KOPT-K1 (cell line): ENCODE data around the gene FYTTD1.
"Not testable (repeated sequence)": the region's sequence is repeated elsewhere in the genome, so short reads cannot be mapped to it uniquely, and the experiment has no call there.

Source experiments
- H3K27ac ChIP-seq: fragments of 200-600 bp; sonication (generic); 2 replicates; pipeline ENCODE4 v1.5.1; 2016; ENCODE audit warnings: antibody characterized with exemption, mild to moderate bottlenecking, low read depth, low read length; ENCODE audit not compliant: poor library complexity, severe bottlenecking
- H3K36me3 ChIP-seq: fragments of 200-600 bp; sonication (generic); 2 replicates; pipeline ENCODE4 v1.5.1; 2017; ENCODE audit warnings: antibody characterized with exemption, mild to moderate bottlenecking, low read length, moderate library complexity; ENCODE audit not compliant: insufficient read depth
- H3K9me3 ChIP-seq: fragments of 200-600 bp; sonication (generic); 2 replicates; pipeline ENCODE4 v1.5.1; 2017; ENCODE audit warnings: antibody characterized with exemption, low read length, mild to moderate bottlenecking; ENCODE audit not compliant: insufficient read depth, poor library complexity, severe bottlenecking

The FYTTD1 gene

GRCh38 chr3:197731483-197731882, 18.2 kb upstream of the FYTTD1 start:
- H3K9me3 ChIP-seq, H3K36me3 ChIP-seq, H3K27ac ChIP-seq: not testable (repeated sequence)

- Histone ChIP-seq H3K36me3 (no peaks in the 10 kb centered on the region), H3K27ac (no peak overlapping the region), H3K9me3 (no peaks in the 10 kb centered on the region)
Observed at GRCh38 chr3:197733042-197733441, 16.6 kb upstream of the FYTTD1 start.

GRCh38 chr3:197734667-197735318, 14.9 kb upstream of the FYTTD1 start:
- Histone ChIP-seq H3K9me3 (no peaks in the 10 kb centered on the region), H3K36me3 (no peaks in the 10 kb centered on the region), H3K27ac (no peak overlapping the region)

- H3K9me3 ChIP-seq: no peaks in the 10 kb centered on the region
- H3K27ac ChIP-seq: peak overlapping the region; percentile 65
- no peaks in the 10 kb centered on the region for H3K36me3 ChIP-seq
Observed at GRCh38 chr3:197736010-197736490, 13.6 kb upstream of the FYTTD1 start.

GRCh38 chr3:197736491-197737318, 13.0 kb upstream of the FYTTD1 start, which contains the start of gene RUBCN:
RUBCN (minus strand) TSS chr3:197736904; CDS start chr3:197736719, 185 bp downstream.
- H3K9me3 ChIP-seq: no peaks in the 10 kb centered on the region
- H3K27ac ChIP-seq: peak within 1 kb of the TSS; percentile 65
- H3K36me3 ChIP-seq: no peaks in the 10 kb centered on the region

- no peaks in the 10 kb centered on the region for H3K9me3 ChIP-seq
- no peaks in the 10 kb centered on the region for H3K36me3 ChIP-seq
- peak overlapping the region; percentile 65 for H3K27ac ChIP-seq
Observed at GRCh38 chr3:197737319-197737649, 12.4 kb upstream of the FYTTD1 start.

- Histone ChIP-seq H3K36me3 (no peaks in the 10 kb centered on the region), H3K27ac (peak overlapping the region; percentile 65)
Observed at GRCh38 chr3:197737749-197738462, 11.8 kb upstream of the FYTTD1 start.

GRCh38 chr3:197742787-197743186, 6.9 kb upstream of the FYTTD1 start:
- Histone ChIP-seq H3K27ac (no peak overlapping the region), H3K9me3 (no peaks in the 10 kb centered on the region)

More at GRCh38 chr3:197737749-197738462, 11.8 kb upstream of the FYTTD1 start:
- no peaks in the 10 kb centered on the region for H3K9me3 ChIP-seq

GRCh38 chr3:197746209-197746608, 3.5 kb upstream of the FYTTD1 start:
- Histone ChIP-seq H3K27ac (no peak overlapping the region), H3K36me3 (no peaks in the 10 kb centered on the region)

More at GRCh38 chr3:197742787-197743186, 6.9 kb upstream of the FYTTD1 start:
- H3K36me3 ChIP-seq: no peaks in the 10 kb centered on the region

GRCh38 chr3:197746801-197747237, 2.9 kb upstream of the FYTTD1 start:
- no peaks in the 10 kb centered on the region for H3K36me3 ChIP-seq
- no peaks in the 10 kb centered on the region for H3K9me3 ChIP-seq
- no peak overlapping the region for H3K27ac ChIP-seq

More at GRCh38 chr3:197746209-197746608, 3.5 kb upstream of the FYTTD1 start:
- no peaks in the 10 kb centered on the region for H3K9me3 ChIP-seq

GRCh38 chr3:197748597-197749314, 927 bp upstream of the FYTTD1 start:
- no peaks in the 10 kb centered on the region for H3K36me3 ChIP-seq
- H3K27ac ChIP-seq: peak overlapping the region; percentile 53
- H3K9me3 ChIP-seq: no peaks in the 10 kb centered on the region

GRCh38 chr3:197749315-197749600, 425 bp upstream of the FYTTD1 start:
- Histone ChIP-seq H3K9me3 (no peaks in the 10 kb centered on the region), H3K36me3 (no peaks in the 10 kb centered on the region), H3K27ac (peak overlapping the region; percentile 53)

- no peaks in the 10 kb centered on the region for H3K36me3 ChIP-seq
- H3K9me3 ChIP-seq: no peaks in the 10 kb centered on the region
- H3K27ac ChIP-seq: peak overlapping the region; percentile 53
Observed at GRCh38 chr3:197750396-197750831, 731 bp downstream of the FYTTD1 start.

- no peaks in the 10 kb centered on the region for H3K9me3 ChIP-seq
- H3K27ac ChIP-seq: peak overlapping the region; percentile 53
- no peaks in the 10 kb centered on the region for H3K36me3 ChIP-seq
Observed at GRCh38 chr3:197750858-197751737, 1.4 kb downstream of the FYTTD1 start.
